H1 (cell line): ENCODE data around the gene PLA1A. TPM values are rescaled to one million over a fixed set of nuclear protein-coding genes. Genes with fewer than 3 reads are reported as not detected.

Experiments used
- CHD2 ChIP-seq: IDR thresholded peaks from 2 replicates; pipeline ENCODE4 v1.6.1; 2012; ENCODE audit warnings: low read length, improper control_type of control experiment
- SAP30 ChIP-seq: fragments of 300-600 bp; sonication (generic); IDR thresholded peaks from 2 replicates; pipeline ENCODE4 v1.7.1; 2012; ENCODE audit warnings: low read length, moderate library complexity, mild to moderate bottlenecking, inconsistent platforms; ENCODE audit not compliant: insufficient read depth, insufficient replicate concordance
- polyA plus RNA-seq, 7 experiments: library from polyadenylated mRNA; depleted of rRNA in 3 of 7; stranded (reverse) in 5 of 7; unstranded in 2 of 7; fragments of >200 nt in 5 of 7; fragments of 200-250 nt in 2 of 7; gene quantifications; 1 replicate in 5 of 7; 2 replicates in 1 of 7; 4 replicates in 1 of 7; pipeline versions ENCODE4 v1.2.1 to v1.2.3, GENCODE V29; 2011 to 2013; ENCODE audit warnings: missing spikeins in 2 of 7, mixed read lengths in 2 of 7
- total RNA-seq: library from RNA; stranded (reverse); fragmentation: NEBNext Ultra II Directional; extraction: Animal tissue kit (Norgen Biotek cat#: 25700); gene quantifications from 2 replicates; pipeline ENCODE4 v1.2.1, GENCODE V29; 2021

Gene PLA1A
- total and polyA plus RNA-seq, 2 of the 8 experiments (the other 6 are each of a cell fraction or from before 2014, with no cell fraction given) = not detected

DNA sequence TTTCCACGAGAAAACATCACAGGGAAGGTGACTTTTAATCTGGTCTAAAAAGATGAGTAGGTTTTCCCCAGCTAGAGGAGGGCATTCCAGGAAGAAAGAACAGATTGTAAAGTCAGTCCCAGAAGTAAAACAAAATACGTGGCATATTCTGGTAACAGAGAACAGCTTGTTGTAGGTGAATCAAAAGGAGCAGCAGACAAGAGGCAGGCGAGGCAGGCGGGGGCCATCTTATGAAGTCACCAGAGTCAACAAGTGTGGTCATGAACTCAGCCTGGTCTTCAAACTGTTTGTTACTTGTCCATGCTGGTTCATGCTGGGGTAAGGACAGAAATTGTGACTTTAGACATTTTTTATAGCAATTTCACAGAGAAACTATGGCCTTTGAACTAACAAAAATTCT is 66.7 kb downstream of the PLA1A start (continued):
- TF ChIP-seq SAP30 (no peak), CHD2 (no peak)
